Panc1 (cell line): ENCODE data around the gene DIAPH2. TPM values are rescaled to one million over a fixed set of nuclear protein-coding genes. Genes with fewer than 3 reads are reported as not detected.

Experiments
- ATAC-seq: fragments of 200-7000 bp; cut with Tn5 transposase; 2 replicates; pipeline ENCODE4 v1.9.1; 2020; ENCODE audit warnings: mild to moderate bottlenecking, moderate library complexity
- BruUV-seq: library from RNA; stranded (reverse); fragments of 400-500 nt; replicated peaks from 2 replicates; lab custom pipeline; 2021; lab: Mats Ljungman, UMichigan
- CTCF ChIA-PET: fragments of 300-600 bp; sonication (Branson Sonifier 250); formaldehyde crosslinking; loops from one replicate; lab custom pipeline; 2022; ENCODE audit warnings: antibody characterized with exemption; lab: Charles Lee
- POLR2A ChIA-PET: fragments of 300-600 bp; sonication (Branson Sonifier 250); formaldehyde crosslinking; loops from one replicate; lab custom pipeline; 2022; ENCODE audit warnings: antibody characterized with exemption; lab: Charles Lee
- DNase-seq: peaks from one replicate; pipeline ENCODE4 v3.0.0-alpha.2; 2010; ENCODE audit warnings: low read depth, low spot score
- H3K27ac ChIP-seq: 2 replicates; pipeline ENCODE4 v1.5.1; 2011; ENCODE audit warnings: mild to moderate bottlenecking, low read length, inconsistent platforms
- H3K27me3 ChIP-seq: fragments of 200-500 bp; sonication (Bioruptor generic); 2 replicates; pipeline ENCODE4 v1.6.0; 2014; ENCODE audit warnings: low read length, inconsistent platforms; ENCODE audit not compliant: control insufficient read depth, insufficient read depth
- H3K36me3 ChIP-seq: fragments of 200-500 bp; sonication (Bioruptor generic); 2 replicates; pipeline ENCODE4 v1.5.1; 2014; ENCODE audit warnings: inconsistent platforms, mild to moderate bottlenecking, low read length, moderate library complexity; ENCODE audit not compliant: control insufficient read depth, insufficient read depth
- H3K4me1 ChIP-seq: 2 replicates; pipeline ENCODE4 v1.5.1; 2011; ENCODE audit warnings: inconsistent platforms, mild to moderate bottlenecking, low read length, moderate library complexity; ENCODE audit not compliant: control insufficient read depth, insufficient read depth
- H3K4me3 ChIP-seq, 2 experiments: 2 replicates each; pipeline ENCODE4 v1.5.1; 2011 to 2012; ENCODE audit warnings: low read depth in 2 of 2, low read length in 2 of 2, mild to moderate bottlenecking in 2 of 2, inconsistent platforms in 1 of 2, moderate library complexity in 1 of 2
- H3K9me3 ChIP-seq: fragments of 200-500 bp; sonication (Bioruptor generic); 2 replicates; pipeline ENCODE4 v1.5.1; 2014; ENCODE audit warnings: low read depth, mild to moderate bottlenecking, inconsistent platforms, low read length, moderate library complexity; ENCODE audit not compliant: control insufficient read depth, insufficient read depth
- POLR2AphosphoS5 ChIP-seq: IDR thresholded peaks from 2 replicates; pipeline ENCODE4 v1.6.1; 2012; ENCODE audit warnings: mild to moderate bottlenecking, low read depth, low read length, moderate library complexity
- SIN3A ChIP-seq: IDR thresholded peaks from 2 replicates; pipeline ENCODE4 v1.6.1; 2012; ENCODE audit warnings: low read depth, mild to moderate bottlenecking, low read length, moderate library complexity, borderline replicate concordance; ENCODE audit not compliant: insufficient read depth
- TCF7L2 ChIP-seq: IDR thresholded peaks from 2 replicates; pipeline ENCODE4 v1.6.1; 2011; ENCODE audit warnings: mild to moderate bottlenecking, low read depth, low read length, inconsistent platforms
- in situ Hi-C: cut with HindIII; loops from 2 replicates; pipeline ENCODE4 v1.10.0; 2016; ENCODE audit warnings: low sequenced_read_pairs, low pct_unique_long_range_greater_than_20kb
- intact Hi-C: fragments of 100-400 bp; cut with micrococcal nuclease; formaldehyde crosslinking; loops from one replicate; pipeline ENCODE4 v1.10.0; 2022; ENCODE audit not compliant: unreplicated experiment
- total RNA-seq: library from RNA; stranded (reverse); gene quantifications from one replicate; pipeline ENCODE4 v1.2.1, GENCODE V29; 2021; ENCODE audit not compliant: unreplicated experiment
- TF ChIP-seq, protein P1 (sequence below): fragments of 450-650 bp; IDR thresholded peaks from 2 replicates; pipeline ENCODE4 v1.5.1; 2017; ENCODE audit warnings: mild to moderate bottlenecking
- TF ChIP-seq, protein P2 (sequence below), 2 experiments: IDR thresholded peaks; 2 replicates each; pipeline ENCODE4 v1.6.1; 2011 to 2012; ENCODE audit warnings: low read depth in 2 of 2, control low read depth in 1 of 2, low read length in 1 of 2, mild to moderate bottlenecking in 1 of 2, moderate library complexity in 1 of 2; ENCODE audit not compliant: insufficient read depth in 1 of 2

DIAPH2 gene
- total RNA-seq, 1 experiment from 2014 or later: 17.0 TPM

DNA sequence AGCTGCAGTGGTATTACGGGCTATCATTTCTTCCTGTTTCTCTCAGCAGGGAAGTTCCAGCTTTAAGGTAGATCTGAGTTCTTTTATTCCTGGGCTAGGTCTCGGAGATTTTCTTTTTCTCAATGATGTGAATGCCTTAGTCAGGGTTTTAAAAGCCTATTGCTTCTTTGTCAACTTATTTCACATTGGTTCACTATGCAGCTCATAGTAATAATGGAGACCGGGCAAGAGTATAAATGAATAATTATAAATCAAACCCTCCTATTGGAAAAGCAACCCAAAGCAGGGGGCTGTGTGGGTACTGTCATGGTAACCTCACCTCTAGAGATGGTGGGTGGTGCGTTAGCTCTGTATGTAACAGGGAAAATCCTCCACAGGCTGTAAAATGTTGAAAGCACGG, 762.7 kb downstream of the DIAPH2 start:
- ChIA-PET POLR2A (interaction anchor here (0.6 kb wide), 1 partner anchor 8 kb away, joined by 9 read pairs; no protein-coding TSS in a partner anchor), CTCF (no interaction called here)
- H3K27me3 ChIP-seq: no peaks in the 10 kb centered on the region
- TF ChIP-seq, protein P1, sequence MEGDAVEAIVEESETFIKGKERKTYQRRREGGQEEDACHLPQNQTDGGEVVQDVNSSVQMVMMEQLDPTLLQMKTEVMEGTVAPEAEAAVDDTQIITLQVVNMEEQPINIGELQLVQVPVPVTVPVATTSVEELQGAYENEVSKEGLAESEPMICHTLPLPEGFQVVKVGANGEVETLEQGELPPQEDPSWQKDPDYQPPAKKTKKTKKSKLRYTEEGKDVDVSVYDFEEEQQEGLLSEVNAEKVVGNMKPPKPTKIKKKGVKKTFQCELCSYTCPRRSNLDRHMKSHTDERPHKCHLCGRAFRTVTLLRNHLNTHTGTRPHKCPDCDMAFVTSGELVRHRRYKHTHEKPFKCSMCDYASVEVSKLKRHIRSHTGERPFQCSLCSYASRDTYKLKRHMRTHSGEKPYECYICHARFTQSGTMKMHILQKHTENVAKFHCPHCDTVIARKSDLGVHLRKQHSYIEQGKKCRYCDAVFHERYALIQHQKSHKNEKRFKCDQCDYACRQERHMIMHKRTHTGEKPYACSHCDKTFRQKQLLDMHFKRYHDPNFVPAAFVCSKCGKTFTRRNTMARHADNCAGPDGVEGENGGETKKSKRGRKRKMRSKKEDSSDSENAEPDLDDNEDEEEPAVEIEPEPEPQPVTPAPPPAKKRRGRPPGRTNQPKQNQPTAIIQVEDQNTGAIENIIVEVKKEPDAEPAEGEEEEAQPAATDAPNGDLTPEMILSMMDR: no peak
- TF ChIP-seq, protein P2, sequence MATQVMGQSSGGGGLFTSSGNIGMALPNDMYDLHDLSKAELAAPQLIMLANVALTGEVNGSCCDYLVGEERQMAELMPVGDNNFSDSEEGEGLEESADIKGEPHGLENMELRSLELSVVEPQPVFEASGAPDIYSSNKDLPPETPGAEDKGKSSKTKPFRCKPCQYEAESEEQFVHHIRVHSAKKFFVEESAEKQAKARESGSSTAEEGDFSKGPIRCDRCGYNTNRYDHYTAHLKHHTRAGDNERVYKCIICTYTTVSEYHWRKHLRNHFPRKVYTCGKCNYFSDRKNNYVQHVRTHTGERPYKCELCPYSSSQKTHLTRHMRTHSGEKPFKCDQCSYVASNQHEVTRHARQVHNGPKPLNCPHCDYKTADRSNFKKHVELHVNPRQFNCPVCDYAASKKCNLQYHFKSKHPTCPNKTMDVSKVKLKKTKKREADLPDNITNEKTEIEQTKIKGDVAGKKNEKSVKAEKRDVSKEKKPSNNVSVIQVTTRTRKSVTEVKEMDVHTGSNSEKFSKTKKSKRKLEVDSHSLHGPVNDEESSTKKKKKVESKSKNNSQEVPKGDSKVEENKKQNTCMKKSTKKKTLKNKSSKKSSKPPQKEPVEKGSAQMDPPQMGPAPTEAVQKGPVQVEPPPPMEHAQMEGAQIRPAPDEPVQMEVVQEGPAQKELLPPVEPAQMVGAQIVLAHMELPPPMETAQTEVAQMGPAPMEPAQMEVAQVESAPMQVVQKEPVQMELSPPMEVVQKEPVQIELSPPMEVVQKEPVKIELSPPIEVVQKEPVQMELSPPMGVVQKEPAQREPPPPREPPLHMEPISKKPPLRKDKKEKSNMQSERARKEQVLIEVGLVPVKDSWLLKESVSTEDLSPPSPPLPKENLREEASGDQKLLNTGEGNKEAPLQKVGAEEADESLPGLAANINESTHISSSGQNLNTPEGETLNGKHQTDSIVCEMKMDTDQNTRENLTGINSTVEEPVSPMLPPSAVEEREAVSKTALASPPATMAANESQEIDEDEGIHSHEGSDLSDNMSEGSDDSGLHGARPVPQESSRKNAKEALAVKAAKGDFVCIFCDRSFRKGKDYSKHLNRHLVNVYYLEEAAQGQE (IDR thresholded peaks at IDR 0.05; ENCODE audit: insufficient read depth in 1 of 2, low read depth in 2 of 2, low read length in 1 of 2): no peak
- no peak for TF ChIP-seq POLR2AphosphoS5
- no peak for TF ChIP-seq SIN3A
- TF ChIP-seq TCF7L2: no peak
- H3K4me1 ChIP-seq: no peaks in the 10 kb centered on the region
- intact Hi-C loops (no loop called here), in situ Hi-C loops (no loop called here)
- no peak overlapping the region for H3K27ac ChIP-seq
- H3K36me3 ChIP-seq: no peaks in the 10 kb centered on the region
- BruUV-seq: no TSS peak
- ATAC-seq (no peak), DNase-seq (no peak)
- no peaks in the 10 kb centered on the region for H3K9me3 ChIP-seq
- no peak overlapping the region for H3K4me3 ChIP-seq

DNA sequence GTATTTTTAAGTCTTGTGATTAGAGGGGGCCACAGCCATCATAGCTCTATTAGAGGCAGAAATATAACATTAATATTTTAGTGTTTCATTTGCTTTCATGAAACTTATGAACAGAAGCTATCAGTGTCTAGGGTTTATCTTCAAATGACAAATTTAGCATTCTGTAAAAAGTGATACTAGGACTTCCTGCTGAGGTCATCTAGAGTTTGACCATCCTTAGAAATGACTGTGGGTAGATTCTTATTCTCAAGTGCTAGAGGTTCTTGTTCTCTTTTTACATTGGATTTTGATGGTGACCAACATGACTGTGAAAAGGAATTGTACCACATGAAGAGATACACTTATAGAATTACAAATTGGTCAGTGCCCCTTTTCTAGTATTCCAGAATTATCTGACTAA, 767.6 kb downstream of the DIAPH2 start:
- ATAC-seq (no peak), DNase-seq (no peak)
- intact Hi-C loops: no loop called here
- H3K36me3 ChIP-seq: no peaks in the 10 kb centered on the region
- H3K27me3 ChIP-seq: no peaks in the 10 kb centered on the region
- no peaks in the 10 kb centered on the region for H3K9me3 ChIP-seq
- ChIA-PET CTCF (no interaction called here), POLR2A (no interaction called here)
- in situ Hi-C loops: no loop called here
- TF ChIP-seq, protein P2 (IDR thresholded peaks at IDR 0.05; ENCODE audit: insufficient read depth in 1 of 2, low read depth in 2 of 2, low read length in 1 of 2): no peak
- TF ChIP-seq SIN3A (no peak), POLR2AphosphoS5 (no peak), TCF7L2 (no peak)
- TF ChIP-seq, protein P1: no peak
- BruUV-seq: no TSS peak
- H3K4me1 ChIP-seq: no peaks in the 10 kb centered on the region
- no peak overlapping the region for H3K27ac ChIP-seq
- H3K4me3 ChIP-seq: no peak overlapping the region
